GM10248 (cell line): ENCODE data around the gene CASP8.

Source experiments
- CTCF ChIA-PET: fragments of 300-600 bp; sonication (Branson Sonifier 250); formaldehyde crosslinking; extraction: SDS; loops from one replicate; lab custom pipeline; 2021; ENCODE audit warnings: antibody characterized with exemption; lab: Yijun Ruan, JAX
- POLR2A ChIA-PET: fragments of 350-650 bp; sonication (Branson Sonifier 250); formaldehyde crosslinking; extraction: SDS; loops from one replicate; lab custom pipeline; 2020; ENCODE audit warnings: antibody characterized with exemption; lab: Yijun Ruan, JAX
- DNase-seq: peaks from one replicate; pipeline ENCODE4 v3.0.0; 2012; ENCODE audit errors: extremely low spot score
- CTCF ChIP-seq: IDR thresholded peaks from 2 replicates; pipeline ENCODE4 v1.5.1; 2012; ENCODE audit warnings: mild to moderate bottlenecking, low read depth; ENCODE audit errors: extremely low read depth, missing control alignments, control extremely low read depth

CASP8 gene

GRCh38 chr2:201266629-201267028 lies 6.3 kb downstream of the CASP8 start:
- CTCF ChIA-PET = interaction anchor here (1.2 to 1.3 kb wide), 2 partner anchors 10 to 13 kb away, joined by 4 read pairs; no protein-coding TSS in a partner anchor
- TF ChIP-seq CTCF = no peak
- no peak for DNase-seq
- POLR2A ChIA-PET = no interaction called here

- POLR2A ChIA-PET = no interaction called here
- CTCF ChIA-PET = interaction anchor here (1.0 to 1.6 kb wide), 6 partner anchors 10 to 35 kb away, joined by 3 to 6 read pairs (median 4); no protein-coding TSS in a partner anchor
Observed at GRCh38 chr2:201267278-201268030, 7.1 kb downstream of the CASP8 start.

GRCh38 chr2:201269764-201270163 lies 9.4 kb downstream of the CASP8 start:
- no peak for TF ChIP-seq CTCF
- ChIA-PET POLR2A (no interaction called here), CTCF (interaction anchor here (1.1 to 2.7 kb wide), 4 partner anchors 9 to 38 kb away, joined by 3 to 6 read pairs (median 6); no protein-coding TSS in a partner anchor)
- DNase-seq = no peak

More at GRCh38 chr2:201267278-201268030, 7.1 kb downstream of the CASP8 start:
- no peak for DNase-seq
- TF ChIP-seq CTCF = no peak

GRCh38 chr2:201270293-201271001 lies 10.1 kb downstream of the CASP8 start:
- POLR2A ChIA-PET = no interaction called here
- no peak for DNase-seq
- CTCF ChIA-PET = interaction anchor here (1.4 to 2.7 kb wide), 3 partner anchors 8 to 38 kb away, joined by 3 to 6 read pairs (median 6); no protein-coding TSS in a partner anchor
- no peak for TF ChIP-seq CTCF

- DNase-seq = no peak
- CTCF ChIA-PET = interaction anchor here (2.7 kb wide), 1 partner anchor 38 kb away, joined by 6 read pairs; no protein-coding TSS in a partner anchor
- TF ChIP-seq CTCF = no peak
- POLR2A ChIA-PET = no interaction called here
Observed at GRCh38 chr2:201271917-201272316, 11.6 kb downstream of the CASP8 start.

GRCh38 chr2:201273330-201273983 lies 13.1 kb downstream of the CASP8 start:
- no peak for TF ChIP-seq CTCF
- no peak for DNase-seq
- ChIA-PET CTCF (interaction anchor here (1.2 to 2.9 kb wide), 3 partner anchors 11 to 41 kb away, joined by 4 to 9 read pairs (median 4); no protein-coding TSS in a partner anchor), POLR2A (no interaction called here)
